Measurements from ENCODE around the gene SLC35F3. TPM values are rescaled to one million over a fixed set of nuclear protein-coding genes. Genes with fewer than 3 reads are reported as not detected.

The SLC35F3 gene
- total RNA-seq, 6 experiments from 2014 or later = not detected

- Histone ChIP-seq H3K27me3 (no peaks in the 10 kb centered on the region), H3K27ac (no peak overlapping the region), H3K4me1 (peaks cover 0 to 11% (median 4%) of the 10 kb centered on the region in 4 donors), H3K9me3 (no peaks in the 10 kb centered on the region), H3K4me3 (no peak overlapping the region), H3K36me3 (no peaks in the 10 kb centered on the region)
- WGBS (ENCODE audit: insufficient coverage, low coverage, low lambda C conversion rate, missing lambda C conversion rate) = 75% methylated on average over 3 of the region's 3 CpGs
- intact Hi-C loops (cut with DNase I) = no loop called here
- ATAC-seq (no peak), DNase-seq (no peak)
- TF ChIP-seq CTCF (IDR thresholded peaks at IDR 0.05) = no peak
These were observed 417.6 kb downstream of the SLC35F3 start for GRCh38 chr1:234322097-234322496.

GRCh38 chr1:234322979-234323378 lies 418.5 kb downstream of the SLC35F3 start:
- Histone ChIP-seq H3K4me1 (peaks cover 0 to 11% (median 4%) of the 10 kb centered on the region in 4 donors), H3K9me3 (no peaks in the 10 kb centered on the region), H3K4me3 (no peak overlapping the region), H3K27me3 (no peaks in the 10 kb centered on the region), H3K36me3 (no peaks in the 10 kb centered on the region), H3K27ac (no peak overlapping the region)
- intact Hi-C loops (cut with DNase I) = no loop called here
- peak; percentile 21 to 44 (median 26) for TF ChIP-seq CTCF (IDR thresholded peaks at IDR 0.05)
- no peak for TF ChIP-seq POLR2A (IDR thresholded peaks at IDR 0.05)
- DNase-seq (peak in 1 of 3 donors; percentile 52), ATAC-seq (peak; percentile 4 to 66 (median 39))
- WGBS (ENCODE audit: insufficient coverage, low coverage, low lambda C conversion rate, missing lambda C conversion rate) = 20% methylated on average over 13 of the region's 13 CpGs

- WGBS (ENCODE audit: insufficient coverage, low coverage, low lambda C conversion rate, missing lambda C conversion rate) = 67% methylated on average over 6 of the region's 6 CpGs
- DNase-seq = no peak
- intact Hi-C loops (cut with DNase I) = no loop called here
These were observed 420.3 kb downstream of the SLC35F3 start for GRCh38 chr1:234324821-234325220.

GRCh38 chr1:234325878-234326496 lies 421.5 kb downstream of the SLC35F3 start:
- Histone ChIP-seq H3K4me3 (peak overlapping the region in 1 of 3 donors; percentile 9), H3K4me1 (peaks cover 0 to 3% (median 0%) of the 10 kb centered on the region in 4 donors), H3K36me3 (no peaks in the 10 kb centered on the region), H3K27me3 (no peaks in the 10 kb centered on the region), H3K27ac (no peak overlapping the region), H3K9me3 (no peaks in the 10 kb centered on the region)
- intact Hi-C loops (cut with DNase I) = no loop called here
- TF ChIP-seq CTCF (IDR thresholded peaks at IDR 0.05) (no peak), POLR2A (IDR thresholded peaks at IDR 0.05) (no peak)
- 60% methylated on average over 7 of the region's 7 CpGs for WGBS (ENCODE audit: insufficient coverage, low coverage, low lambda C conversion rate, missing lambda C conversion rate)
- DNase-seq (no peak), ATAC-seq (no peak)

More at GRCh38 chr1:234324821-234325220, 420.3 kb downstream of the SLC35F3 start:
- no peaks in the 10 kb centered on the region for H3K9me3 ChIP-seq
- H3K4me3 ChIP-seq = no peak overlapping the region
- H3K27me3 ChIP-seq = no peaks in the 10 kb centered on the region
- H3K36me3 ChIP-seq = no peaks in the 10 kb centered on the region
- peaks cover 0 to 11% (median 3%) of the 10 kb centered on the region in 4 donors for H3K4me1 ChIP-seq
- H3K27ac ChIP-seq = no peak overlapping the region
- ATAC-seq = no peak
- TF ChIP-seq CTCF (IDR thresholded peaks at IDR 0.05) (no peak), POLR2A (IDR thresholded peaks at IDR 0.05) (no peak)

Data from right lobe of liver (tissue), 6 donors.